Measurements from ENCODE around the gene IGLL5.
"Not testable (repeated sequence)": the region's sequence is repeated elsewhere in the genome, so short reads cannot be mapped to it uniquely, and the experiment has no call there.

Gene IGLL5

DNA sequence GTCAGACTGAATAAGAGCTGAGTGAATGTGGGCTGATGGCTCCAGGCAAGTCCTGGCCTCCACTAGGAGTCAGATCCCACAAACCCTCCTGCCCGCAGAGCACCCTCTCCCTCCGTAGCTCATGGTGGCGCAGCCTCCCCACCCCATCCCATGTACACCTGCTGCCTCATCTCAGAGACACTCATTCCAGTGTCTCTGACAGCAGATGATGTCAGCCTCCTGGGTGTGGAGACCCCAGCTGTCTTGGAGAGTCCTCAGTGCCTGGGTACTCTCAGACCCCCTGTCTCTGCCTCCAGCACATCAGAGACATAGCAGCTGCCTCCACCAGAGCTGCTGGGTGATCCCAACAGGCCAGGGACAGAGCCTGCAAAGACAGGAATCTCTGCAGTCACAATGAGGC lies 9.5 kb downstream of the IGLL5 start:
- ChIA-PET CTCF (no interaction called here), POLR2A (no interaction called here)
- TF ChIP-seq TARDBP (IDR thresholded peaks at IDR 0.05) (no peak), L3MBTL2 (conservative IDR thresholded peaks at IDR 0.05) (no peak), FOXK2 (IDR thresholded peaks at IDR 0.05) (no peak), CTBP1 (IDR thresholded peaks at IDR 0.05; ENCODE audit: borderline replicate concordance) (no peak)
- TF ChIP-seq, protein P1, sequence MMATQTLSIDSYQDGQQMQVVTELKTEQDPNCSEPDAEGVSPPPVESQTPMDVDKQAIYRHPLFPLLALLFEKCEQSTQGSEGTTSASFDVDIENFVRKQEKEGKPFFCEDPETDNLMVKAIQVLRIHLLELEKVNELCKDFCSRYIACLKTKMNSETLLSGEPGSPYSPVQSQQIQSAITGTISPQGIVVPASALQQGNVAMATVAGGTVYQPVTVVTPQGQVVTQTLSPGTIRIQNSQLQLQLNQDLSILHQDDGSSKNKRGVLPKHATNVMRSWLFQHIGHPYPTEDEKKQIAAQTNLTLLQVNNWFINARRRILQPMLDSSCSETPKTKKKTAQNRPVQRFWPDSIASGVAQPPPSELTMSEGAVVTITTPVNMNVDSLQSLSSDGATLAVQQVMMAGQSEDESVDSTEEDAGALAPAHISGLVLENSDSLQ (IDR thresholded peaks at IDR 0.05), result no peak
- DNase-seq (ENCODE audit: extremely low spot score), result no peak

DNA sequence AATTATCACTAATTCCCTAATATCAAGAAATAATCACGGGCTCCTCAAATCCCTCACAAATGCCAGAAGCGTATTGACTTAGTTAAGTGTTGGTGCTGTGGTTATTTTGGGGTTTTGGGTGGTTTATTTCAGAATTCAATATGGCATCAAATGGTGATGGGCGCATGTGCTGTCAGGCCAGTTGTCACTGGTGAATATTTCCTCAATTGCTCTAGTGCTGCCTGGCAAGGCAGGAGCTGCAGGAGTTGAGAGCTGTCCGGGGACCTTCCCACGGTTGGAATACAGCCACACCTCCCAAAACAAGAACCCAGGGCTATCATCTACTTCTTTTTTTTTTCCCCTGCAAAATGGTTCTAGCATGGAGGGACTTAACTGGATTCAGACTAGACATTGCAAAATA lies 10.3 kb downstream of the IGLL5 start:
- TF ChIP-seq ARNT (IDR thresholded peaks at IDR 0.05), result no peak
- no peak for TF ChIP-seq CTBP1 (IDR thresholded peaks at IDR 0.05; ENCODE audit: borderline replicate concordance)
- no peak for TF ChIP-seq TARDBP (IDR thresholded peaks at IDR 0.05)
- no peak for TF ChIP-seq L3MBTL2 (conservative IDR thresholded peaks at IDR 0.05)
- CTCF ChIA-PET, result no interaction called here
- no peak for DNase-seq (ENCODE audit: extremely low spot score)
- POLR2A ChIA-PET, result no interaction called here

DNA sequence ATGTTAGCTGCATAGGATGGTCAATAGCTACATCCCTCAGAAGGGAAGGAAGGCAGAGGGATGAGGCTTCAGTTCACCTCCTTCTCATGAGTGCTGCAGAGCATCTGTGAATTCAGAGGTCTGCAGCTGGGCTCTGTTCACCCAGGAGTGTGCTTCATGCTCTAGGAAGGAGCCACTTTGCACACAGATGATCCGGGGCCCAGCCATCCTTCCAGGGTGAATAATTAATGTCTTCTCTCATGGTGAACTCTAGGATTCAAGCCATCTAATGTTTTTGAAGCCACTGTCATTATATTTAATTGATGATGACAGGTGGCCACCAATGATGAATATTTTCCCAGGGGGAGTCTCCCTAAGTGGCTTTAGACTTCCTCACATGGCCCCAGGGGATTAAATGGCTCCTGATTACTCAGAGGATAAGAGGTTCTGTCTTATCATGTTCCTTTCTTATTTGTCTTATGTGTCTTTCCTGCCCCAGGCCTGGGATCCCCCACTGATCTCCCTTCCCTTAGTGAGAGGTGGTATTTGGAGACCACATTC lies 10.9 kb downstream of the IGLL5 start:
- DNase-seq (ENCODE audit: extremely low spot score); POLR2A ChIA-PET; CTCF ChIA-PET: not testable (repeated sequence)

DNA sequence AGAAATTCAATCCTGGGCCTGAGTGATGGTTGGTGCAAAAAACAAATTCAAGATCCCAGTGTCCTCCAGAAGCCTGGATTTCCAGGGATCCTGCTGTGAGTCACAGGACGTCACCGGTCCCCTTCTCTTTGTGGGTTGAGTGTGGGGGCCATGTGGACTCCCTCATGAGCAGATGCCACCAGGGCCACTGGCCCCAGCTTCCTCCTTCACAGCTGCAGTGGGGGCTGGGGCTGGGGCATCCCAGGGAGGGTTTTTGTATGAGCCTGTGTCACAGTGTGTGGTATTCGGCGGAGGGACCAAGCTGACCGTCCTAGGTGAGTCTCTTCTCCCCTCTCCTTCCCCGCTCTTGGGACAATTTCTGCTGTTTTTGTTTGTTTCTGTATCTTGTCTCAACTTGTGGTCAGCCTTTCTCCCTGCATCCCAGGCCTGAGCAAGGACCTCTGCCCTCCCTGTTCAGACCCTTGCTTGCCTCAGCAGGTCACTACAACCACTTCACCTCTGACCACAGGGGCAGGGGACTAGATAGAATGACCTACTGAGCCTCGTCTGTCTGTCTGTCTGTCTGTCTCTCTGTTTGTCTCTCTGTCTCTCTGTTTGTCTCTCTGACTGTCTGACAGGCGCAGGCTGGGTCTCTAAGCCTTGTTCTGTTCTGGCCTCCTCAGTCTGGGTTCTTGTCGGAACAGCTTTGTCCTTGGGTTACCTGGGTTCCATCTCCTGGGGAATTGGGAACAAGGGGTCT lies 11.9 kb downstream of the IGLL5 start:
- POLR2A ChIA-PET; DNase-seq (ENCODE audit: extremely low spot score); CTCF ChIA-PET: not testable (repeated sequence)

DNA sequence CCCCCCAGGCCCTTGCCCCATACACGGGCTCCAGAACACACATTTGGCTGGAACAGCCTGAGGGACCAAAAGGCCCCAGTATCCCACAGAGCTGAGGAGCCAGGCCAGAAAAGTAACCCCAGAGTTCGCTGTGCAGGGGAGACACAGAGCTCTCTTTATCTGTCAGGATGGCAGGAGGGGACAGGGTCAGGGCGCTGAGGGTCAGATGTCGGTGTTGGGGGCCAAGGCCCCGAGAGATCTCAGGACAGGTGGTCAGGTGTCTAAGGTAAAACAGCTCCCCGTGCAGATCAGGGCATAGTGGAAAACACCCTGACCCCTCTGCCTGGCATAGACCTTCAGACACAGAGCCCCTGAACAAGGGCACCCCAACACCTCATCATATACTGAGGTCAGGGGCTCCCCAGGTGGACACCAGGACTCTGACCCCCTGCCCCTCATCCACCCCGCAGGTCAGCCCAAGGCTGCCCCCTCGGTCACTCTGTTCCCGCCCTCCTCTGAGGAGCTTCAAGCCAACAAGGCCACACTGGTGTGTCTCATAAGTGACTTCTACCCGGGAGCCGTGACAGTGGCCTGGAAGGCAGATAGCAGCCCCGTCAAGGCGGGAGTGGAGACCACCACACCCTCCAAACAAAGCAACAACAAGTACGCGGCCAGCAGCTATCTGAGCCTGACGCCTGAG lies 13.1 kb downstream of the IGLL5 start:
- POLR2A ChIA-PET; CTCF ChIA-PET; DNase-seq (ENCODE audit: extremely low spot score): not testable (repeated sequence)

DNA sequence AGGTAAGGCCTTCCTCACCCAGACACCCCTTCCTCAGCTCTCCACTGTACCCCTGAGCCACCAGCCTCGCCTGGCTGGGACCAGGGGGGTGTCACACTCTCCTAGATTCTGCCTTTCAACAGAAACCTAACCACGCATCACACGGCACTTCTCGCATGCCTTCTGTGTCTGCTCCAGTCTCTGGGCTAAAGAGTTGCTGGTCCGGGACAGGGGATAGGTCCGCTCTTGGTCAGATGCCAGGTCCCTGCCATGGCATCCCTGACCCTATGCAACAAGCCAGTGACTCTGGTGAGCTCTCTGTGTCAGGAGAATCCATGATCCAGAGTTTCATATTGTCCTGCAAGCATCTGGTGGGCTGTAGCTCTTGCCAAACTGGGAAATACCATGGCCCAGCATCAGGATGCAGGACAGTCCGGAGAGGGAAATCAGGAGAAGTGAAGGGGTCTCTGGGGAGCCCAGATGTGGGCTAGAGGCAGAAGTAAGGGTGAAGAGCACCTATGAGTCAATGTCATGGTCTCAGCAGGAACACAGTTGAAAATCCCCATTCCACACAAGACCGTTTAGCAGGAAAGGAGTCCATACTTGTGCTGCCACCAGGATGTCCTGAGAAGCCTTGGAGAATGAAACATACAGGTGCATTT lies 14.1 kb downstream of the IGLL5 start:
- POLR2A ChIA-PET, result no interaction called here
- no peak for TF ChIP-seq SUZ12 (IDR thresholded peaks at IDR 0.05)
- TF ChIP-seq TARDBP (IDR thresholded peaks at IDR 0.05), result no peak
- CTCF ChIA-PET, result no interaction called here
- DNase-seq (ENCODE audit: extremely low spot score), result no peak

DNA sequence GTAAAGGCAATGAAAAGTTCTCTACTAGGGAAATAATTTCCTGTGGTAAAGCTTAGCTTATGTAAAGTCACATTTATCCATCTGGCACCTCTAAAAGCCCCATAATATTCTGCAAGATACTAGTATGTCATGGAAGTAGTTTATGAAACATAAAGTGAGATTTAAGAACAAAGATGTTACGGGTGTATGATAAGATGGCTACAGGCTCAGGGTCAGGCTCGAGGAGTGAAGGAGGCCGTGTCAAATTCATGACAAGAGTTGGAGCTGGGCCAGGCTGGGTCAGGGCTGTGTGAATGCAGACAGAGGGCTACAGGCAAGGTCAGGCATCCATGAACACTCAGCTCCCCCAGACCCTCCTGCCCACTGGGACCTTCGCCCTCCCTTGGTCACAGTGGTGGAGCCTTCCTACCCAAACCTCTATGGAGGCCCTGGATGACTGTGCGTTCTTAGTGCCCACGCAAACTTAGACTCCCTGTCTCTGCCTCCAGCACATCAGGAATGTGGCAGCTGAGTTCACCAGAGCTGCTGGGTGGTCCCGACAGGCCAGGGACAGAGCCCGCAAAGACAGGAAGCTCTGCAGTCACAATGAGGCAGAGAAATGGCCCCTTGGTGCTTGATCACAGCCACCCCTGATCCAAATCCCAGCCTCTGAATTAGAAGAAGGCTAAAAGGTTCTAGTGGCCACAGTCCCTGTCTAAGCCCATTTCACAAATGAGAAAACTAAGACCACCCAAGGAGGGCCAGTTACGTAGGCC lies 14.8 kb downstream of the IGLL5 start:
- POLR2A ChIA-PET, result no interaction called here
- no peak for TF ChIP-seq ARNT (IDR thresholded peaks at IDR 0.05)
- TF ChIP-seq TARDBP (IDR thresholded peaks at IDR 0.05), result no peak
- no peak for TF ChIP-seq NFRKB (IDR thresholded peaks at IDR 0.05)
- no peak for TF ChIP-seq LEF1 (IDR thresholded peaks at IDR 0.05; ENCODE audit: borderline replicate concordance)
- no peak for TF ChIP-seq FOXA1 (IDR thresholded peaks at IDR 0.05)
- no peak for TF ChIP-seq ZNF384 (IDR thresholded peaks at IDR 0.05)
- no peak for TF ChIP-seq SUZ12 (IDR thresholded peaks at IDR 0.05)
- TF ChIP-seq CTBP1 (IDR thresholded peaks at IDR 0.05; ENCODE audit: borderline replicate concordance), result no peak
- TF ChIP-seq FOXM1 (IDR thresholded peaks at IDR 0.05; ENCODE audit: borderline replicate concordance), result no peak
- DNase-seq (ENCODE audit: extremely low spot score), result no peak
- CTCF ChIA-PET, result interaction anchor here (0.6 kb wide), 1 partner anchor 262 kb away, joined by 4 read pairs; no protein-coding TSS in a partner anchor

DNA sequence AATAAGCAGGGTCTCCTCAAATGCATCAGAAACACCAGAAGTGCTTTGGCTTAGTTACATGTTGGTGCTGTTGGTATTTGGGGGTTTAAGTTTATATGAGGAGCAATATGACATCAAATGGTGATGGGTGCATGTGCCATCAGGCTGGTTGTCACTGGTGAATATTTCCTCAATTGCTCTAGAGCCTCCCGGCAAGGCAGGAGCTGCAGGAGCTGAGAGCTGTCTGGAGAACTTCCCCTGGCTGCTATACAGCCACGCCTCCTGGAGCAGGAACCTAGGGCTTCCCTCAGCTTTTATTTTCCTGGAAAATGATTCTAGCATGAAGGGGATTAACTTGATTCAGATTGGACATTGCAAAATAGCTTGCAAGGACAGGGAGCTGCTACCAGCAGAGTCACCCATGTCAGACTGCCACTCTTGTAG lies 15.8 kb downstream of the IGLL5 start:
- ChIA-PET CTCF (interaction anchor here (0.9 kb wide), 1 partner anchor 19 kb away, joined by 4 read pairs; no protein-coding TSS in a partner anchor), POLR2A (no interaction called here)
- no peak for DNase-seq (ENCODE audit: extremely low spot score)
- TF ChIP-seq FOXA1 (IDR thresholded peaks at IDR 0.05) (no peak), NFRKB (IDR thresholded peaks at IDR 0.05) (no peak), SUZ12 (IDR thresholded peaks at IDR 0.05) (no peak), BHLHE40 (IDR thresholded peaks at IDR 0.05; ENCODE audit: borderline replicate concordance) (no peak), CTBP1 (IDR thresholded peaks at IDR 0.05; ENCODE audit: borderline replicate concordance) (no peak), SP1 (IDR thresholded peaks at IDR 0.05) (no peak), FOXM1 (IDR thresholded peaks at IDR 0.05; ENCODE audit: borderline replicate concordance) (no peak), ELF4 (IDR thresholded peaks at IDR 0.05) (no peak), TARDBP (IDR thresholded peaks at IDR 0.05) (no peak), HDGF (IDR thresholded peaks at IDR 0.05; ENCODE audit: borderline replicate concordance) (no peak), FOXK2 (IDR thresholded peaks at IDR 0.05) (no peak), LEF1 (IDR thresholded peaks at IDR 0.05; ENCODE audit: borderline replicate concordance) (no peak), ZNF384 (IDR thresholded peaks at IDR 0.05) (no peak), L3MBTL2 (conservative IDR thresholded peaks at IDR 0.05) (no peak)
- TF ChIP-seq, protein P1 (IDR thresholded peaks at IDR 0.05), result no peak

DNA sequence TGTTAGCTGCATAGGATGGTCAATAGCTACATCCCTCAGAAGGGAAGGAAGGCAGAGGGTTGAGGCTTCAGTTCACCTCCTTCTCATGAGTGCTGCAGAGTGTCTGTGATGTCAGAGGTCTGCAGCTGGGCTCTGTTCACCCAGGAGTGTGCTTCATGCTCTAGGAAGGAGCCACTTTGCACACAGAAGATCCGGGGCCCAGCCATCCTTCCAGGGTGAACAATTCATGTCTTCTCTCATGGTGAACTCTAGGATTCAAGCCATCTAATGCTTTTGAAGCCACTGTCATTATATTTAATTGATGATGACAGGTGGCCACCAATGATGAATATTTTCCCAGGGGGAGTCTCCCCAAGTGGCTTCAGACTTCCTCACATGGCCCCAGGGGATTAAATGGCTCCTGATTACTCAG lies 16.2 kb downstream of the IGLL5 start:
- POLR2A ChIA-PET, result not testable (repeated sequence)
- CTCF ChIA-PET, result interaction anchor here (0.9 kb wide), 1 partner anchor 19 kb away, joined by 4 read pairs; no protein-coding TSS in a partner anchor

DNA sequence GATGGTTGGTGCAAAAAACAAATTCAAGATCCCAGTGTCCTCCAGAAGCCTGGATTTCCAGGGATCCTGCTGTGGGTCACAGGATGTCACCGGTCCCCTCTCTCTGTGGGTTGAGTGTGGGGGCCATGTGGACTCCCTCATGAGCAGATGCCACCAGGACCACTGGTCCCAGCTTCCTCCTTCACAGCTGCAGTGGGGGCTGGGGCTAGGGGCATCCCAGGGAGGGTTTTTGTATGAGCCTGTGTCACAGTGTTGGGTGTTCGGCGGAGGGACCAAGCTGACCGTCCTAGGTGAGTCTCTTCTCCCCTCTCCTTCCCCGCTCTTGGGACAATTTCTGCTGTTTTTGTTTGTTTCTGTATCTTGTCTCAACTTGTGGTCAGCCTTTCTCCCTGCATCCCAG lies 17.1 kb downstream of the IGLL5 start:
- POLR2A ChIA-PET; CTCF ChIA-PET; DNase-seq (ENCODE audit: extremely low spot score): not testable (repeated sequence)

More for the DNA sequence above, 16.2 kb downstream of the IGLL5 start:
- not testable (repeated sequence) for DNase-seq (ENCODE audit: extremely low spot score)

DNA sequence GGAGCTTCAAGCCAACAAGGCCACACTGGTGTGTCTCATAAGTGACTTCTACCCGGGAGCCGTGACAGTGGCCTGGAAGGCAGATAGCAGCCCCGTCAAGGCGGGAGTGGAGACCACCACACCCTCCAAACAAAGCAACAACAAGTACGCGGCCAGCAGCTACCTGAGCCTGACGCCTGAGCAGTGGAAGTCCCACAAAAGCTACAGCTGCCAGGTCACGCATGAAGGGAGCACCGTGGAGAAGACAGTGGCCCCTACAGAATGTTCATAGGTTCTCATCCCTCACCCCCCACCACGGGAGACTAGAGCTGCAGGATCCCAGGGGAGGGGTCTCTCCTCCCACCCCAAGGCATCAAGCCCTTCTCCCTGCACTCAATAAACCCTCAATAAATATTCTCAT lies 18.8 kb downstream of the IGLL5 start:
- DNase-seq (ENCODE audit: extremely low spot score); CTCF ChIA-PET; POLR2A ChIA-PET: not testable (repeated sequence)

All from HEK293T (cell line).